ENCODE results near the gene C2orf92.

DNA sequence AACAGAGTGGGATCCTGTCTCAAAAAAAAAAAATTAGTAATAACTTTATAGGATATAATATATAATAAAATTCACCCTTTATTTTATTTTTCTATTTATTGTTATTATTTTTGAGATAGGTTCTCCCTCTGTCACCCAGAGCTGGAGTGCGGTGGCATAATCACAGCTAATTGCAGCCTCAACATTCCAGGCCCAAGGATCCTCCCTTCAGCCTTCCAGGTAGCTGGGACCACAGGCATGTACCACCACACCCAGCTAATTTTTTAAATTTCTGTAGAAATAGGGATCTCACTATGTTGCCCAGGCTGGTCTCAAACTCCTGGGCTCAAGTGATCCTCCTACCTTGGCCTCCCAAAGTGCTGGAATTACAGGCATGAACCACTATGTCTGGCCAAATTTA, 958 bp downstream of the C2orf92 start:
- TF ChIP-seq, protein P1, sequence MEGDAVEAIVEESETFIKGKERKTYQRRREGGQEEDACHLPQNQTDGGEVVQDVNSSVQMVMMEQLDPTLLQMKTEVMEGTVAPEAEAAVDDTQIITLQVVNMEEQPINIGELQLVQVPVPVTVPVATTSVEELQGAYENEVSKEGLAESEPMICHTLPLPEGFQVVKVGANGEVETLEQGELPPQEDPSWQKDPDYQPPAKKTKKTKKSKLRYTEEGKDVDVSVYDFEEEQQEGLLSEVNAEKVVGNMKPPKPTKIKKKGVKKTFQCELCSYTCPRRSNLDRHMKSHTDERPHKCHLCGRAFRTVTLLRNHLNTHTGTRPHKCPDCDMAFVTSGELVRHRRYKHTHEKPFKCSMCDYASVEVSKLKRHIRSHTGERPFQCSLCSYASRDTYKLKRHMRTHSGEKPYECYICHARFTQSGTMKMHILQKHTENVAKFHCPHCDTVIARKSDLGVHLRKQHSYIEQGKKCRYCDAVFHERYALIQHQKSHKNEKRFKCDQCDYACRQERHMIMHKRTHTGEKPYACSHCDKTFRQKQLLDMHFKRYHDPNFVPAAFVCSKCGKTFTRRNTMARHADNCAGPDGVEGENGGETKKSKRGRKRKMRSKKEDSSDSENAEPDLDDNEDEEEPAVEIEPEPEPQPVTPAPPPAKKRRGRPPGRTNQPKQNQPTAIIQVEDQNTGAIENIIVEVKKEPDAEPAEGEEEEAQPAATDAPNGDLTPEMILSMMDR (IDR thresholded peaks at IDR 0.05; ENCODE audit: low read length) = no peak
- no peak for TF ChIP-seq EZH2 (IDR thresholded peaks at IDR 0.05; ENCODE audit: borderline replicate concordance, low read length)
